Activated CD8-positive, alpha-beta memory T cell treated with anti-CD3 and anti-CD28 coated beads, Interleukin-2, amount 10 ng/mL, durations not matched to agents 7 days and 5 days (primary cell): ENCODE measurements around the gene PAGR1. TPM values are rescaled to one million over a fixed set of nuclear protein-coding genes. Genes with fewer than 3 reads are reported as not detected.
"Not testable (repeated sequence)": the region's sequence is repeated elsewhere in the genome, so short reads cannot be mapped to it uniquely, and the experiment has no call there.

Source experiments
- ATAC-seq: fragments of 150-1000 bp; cut with Tn5 transposase; one replicate; pipeline ENCODE4 v1.10.0; 2021; ENCODE audit warnings: moderate library complexity
- CTCF ChIA-PET: fragments of 350-600 bp; sonication (Branson Sonifier 250); formaldehyde crosslinking; loops from one replicate; lab custom pipeline; 2021; ENCODE audit warnings: antibody characterized with exemption; lab: Charles Lee
- DNase-seq: peaks from one replicate; pipeline ENCODE4 v3.0.0-alpha.2; 2020
- H3K27ac Mint-ChIP-seq: one replicate; pipeline ENCODE4 v1.8.0; 2021; ENCODE audit warnings: mild to moderate bottlenecking, mixed read lengths
- H3K27me3 Mint-ChIP-seq: one replicate; pipeline ENCODE4 v1.8.0; 2021; ENCODE audit warnings: mixed read lengths
- H3K36me3 Mint-ChIP-seq: one replicate; pipeline ENCODE4 v1.8.0; 2021; ENCODE audit warnings: mild to moderate bottlenecking, mixed read lengths
- H3K4me1 Mint-ChIP-seq: one replicate; pipeline ENCODE4 v1.8.0; 2021; ENCODE audit warnings: mixed read lengths
- H3K4me3 Mint-ChIP-seq: one replicate; pipeline ENCODE4 v1.8.0; 2021; ENCODE audit warnings: mild to moderate bottlenecking, moderate library complexity, mixed read lengths
- H3K9me3 Mint-ChIP-seq: one replicate; pipeline ENCODE4 v1.8.0; 2022; ENCODE audit warnings: low read depth, mixed read lengths
- total RNA-seq, 2 experiments: library from RNA; stranded (reverse); gene quantifications; one replicate each; pipeline ENCODE4 v1.2.3, GENCODE V29; 2021

The PAGR1 gene
- total RNA-seq, 2 experiments from 2014 or later = 34.3 to 35.2 TPM

DNA sequence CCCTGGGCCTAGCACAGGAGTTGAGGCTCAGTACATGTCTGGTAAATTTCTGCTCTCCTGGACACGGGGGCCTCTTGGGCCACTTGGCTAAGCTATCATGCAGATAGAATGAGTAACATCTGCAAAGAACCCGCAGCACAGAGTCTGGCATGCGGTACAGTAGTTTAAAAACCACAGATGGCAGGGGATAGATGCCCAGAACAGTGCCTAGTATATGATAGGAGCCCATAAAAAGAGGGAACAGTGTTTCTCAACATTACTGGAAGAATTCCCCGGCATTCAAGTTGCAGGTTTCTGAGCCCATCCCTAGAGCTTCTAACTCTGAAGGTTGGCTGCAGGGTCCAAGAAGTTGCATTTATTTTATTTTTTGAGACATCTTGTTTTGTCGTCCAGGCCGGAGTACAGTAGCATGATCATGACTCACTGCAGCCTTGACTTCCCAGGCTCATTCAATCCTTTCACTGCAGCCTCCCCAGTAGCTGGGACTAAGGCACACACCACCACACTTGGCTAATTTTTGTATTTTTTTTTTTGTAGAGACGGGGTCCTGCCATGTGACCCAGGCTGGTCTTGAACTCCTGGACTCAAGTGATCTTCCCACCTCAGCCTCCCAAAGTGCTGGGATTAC is 41.3 kb downstream of the PAGR1 start:
- H3K27me3 Mint-ChIP-seq = no peaks in the 10 kb centered on the region
- ATAC-seq = no peak
- no peaks in the 10 kb centered on the region for H3K9me3 Mint-ChIP-seq
- no peak for DNase-seq
- H3K4me1 Mint-ChIP-seq = peaks cover 12% of the 10 kb centered on the region
- CTCF ChIA-PET = interaction anchor here (0.8 kb wide), 1 partner anchor 9 kb away, joined by 3 read pairs; no protein-coding TSS in a partner anchor
- no peak overlapping the region for H3K4me3 Mint-ChIP-seq
- H3K27ac Mint-ChIP-seq = no peak overlapping the region
- peaks cover 10% of the 10 kb centered on the region for H3K36me3 Mint-ChIP-seq

DNA sequence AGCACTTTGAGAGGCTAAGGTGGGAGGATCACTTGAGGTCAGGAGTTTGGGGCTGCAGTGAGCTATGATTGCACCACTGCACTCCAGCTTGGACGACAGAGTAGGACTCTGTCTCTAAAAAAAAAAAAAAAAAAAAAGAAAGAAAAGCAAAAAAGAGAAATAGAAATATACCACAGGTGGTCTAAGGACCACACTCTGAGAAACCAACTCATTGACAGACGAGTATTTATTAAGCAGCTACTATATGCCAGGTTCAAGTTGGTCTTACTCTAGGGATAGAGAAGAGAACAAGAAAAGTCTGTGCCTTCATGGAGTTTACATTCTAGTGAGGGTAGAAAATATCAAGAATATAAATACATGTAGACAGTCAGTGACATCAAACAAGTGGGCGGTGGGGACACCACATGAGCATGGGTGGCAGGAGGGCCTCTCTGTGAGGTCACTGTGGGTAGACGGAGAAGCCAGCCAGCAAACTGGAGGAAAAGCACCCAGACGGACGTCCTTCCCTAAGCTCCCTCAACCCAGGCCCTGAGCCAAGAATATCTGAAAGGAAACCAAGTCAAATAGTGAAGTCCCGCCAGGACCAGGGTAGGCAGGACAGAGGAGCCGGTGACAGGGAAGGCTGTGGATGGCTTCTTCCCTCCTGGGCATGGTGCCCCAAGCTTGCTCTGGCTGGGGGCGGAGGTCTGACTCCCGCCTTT is 42.3 kb downstream of the PAGR1 start:
- peaks cover 13% of the 10 kb centered on the region for H3K36me3 Mint-ChIP-seq
- DNase-seq = no peak
- no peak overlapping the region for H3K27ac Mint-ChIP-seq
- no peak for ATAC-seq
- no peaks in the 10 kb centered on the region for H3K27me3 Mint-ChIP-seq
- H3K9me3 Mint-ChIP-seq = no peaks in the 10 kb centered on the region
- H3K4me1 Mint-ChIP-seq = peaks cover 15% of the 10 kb centered on the region
- no peak overlapping the region for H3K4me3 Mint-ChIP-seq
- CTCF ChIA-PET = interaction anchor here (0.7 kb wide), 1 partner anchor 9 kb away, joined by 3 read pairs; no protein-coding TSS in a partner anchor

DNA sequence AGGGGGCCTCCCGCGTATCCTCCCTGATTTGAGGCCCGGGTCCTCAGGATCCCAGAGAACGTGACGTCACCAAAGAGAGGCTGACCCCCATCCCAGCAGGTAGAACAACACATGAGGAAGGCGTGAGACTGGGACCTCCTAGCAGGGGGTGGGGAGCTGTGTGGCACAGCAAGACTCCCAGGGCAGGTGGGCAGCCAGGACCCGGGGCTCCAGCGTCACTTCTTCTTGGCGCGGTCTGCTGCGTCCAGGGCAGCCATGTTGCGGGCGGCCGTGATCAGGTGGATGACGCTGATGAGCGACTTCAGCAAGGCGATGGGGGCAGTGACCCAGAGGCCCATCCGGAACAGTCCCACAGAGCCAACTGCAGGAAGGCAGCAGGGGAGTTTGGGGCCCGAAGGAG is 43.0 kb downstream of the PAGR1 start:
- no peak overlapping the region for H3K27ac Mint-ChIP-seq
- H3K36me3 Mint-ChIP-seq = peaks cover 13% of the 10 kb centered on the region
- no peak for ATAC-seq
- no peak for DNase-seq
- H3K4me3 Mint-ChIP-seq = no peak overlapping the region
- no peaks in the 10 kb centered on the region for H3K9me3 Mint-ChIP-seq
- H3K4me1 Mint-ChIP-seq = peaks cover 19% of the 10 kb centered on the region
- no peaks in the 10 kb centered on the region for H3K27me3 Mint-ChIP-seq
- CTCF ChIA-PET = interaction anchor here (3.2 kb wide), 1 partner anchor 11 kb away, joined by 14 read pairs; no protein-coding TSS in a partner anchor

DNA sequence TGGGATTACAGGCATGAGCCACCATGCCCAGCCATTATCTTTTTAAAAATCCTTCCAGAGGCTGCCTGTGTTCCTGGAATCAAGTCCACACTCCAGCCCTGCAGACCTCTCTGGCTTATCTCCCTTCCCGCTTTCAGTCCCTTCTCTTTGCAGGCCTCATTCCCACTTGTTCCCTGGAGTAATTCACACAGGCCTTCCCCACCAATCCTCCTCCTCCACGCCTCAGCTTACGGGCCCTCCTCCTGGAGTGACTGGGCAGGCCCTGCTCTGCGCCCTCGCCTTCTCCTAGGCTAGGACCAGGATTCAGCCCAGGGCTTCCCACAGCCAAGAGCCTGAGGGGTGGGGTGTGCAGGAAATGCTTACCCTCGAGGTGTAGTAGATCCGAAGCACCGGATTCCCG is 44.3 kb downstream of the PAGR1 start:
- peaks cover 19% of the 10 kb centered on the region for H3K4me1 Mint-ChIP-seq
- H3K27me3 Mint-ChIP-seq = no peaks in the 10 kb centered on the region
- H3K9me3 Mint-ChIP-seq = no peaks in the 10 kb centered on the region
- no peak overlapping the region for H3K27ac Mint-ChIP-seq
- ATAC-seq = no peak
- CTCF ChIA-PET = interaction anchor here (1.0 to 3.2 kb wide), 3 partner anchors 9 to 169 kb away, joined by 3 to 14 read pairs (median 3); no protein-coding TSS in a partner anchor
- no peak overlapping the region for H3K4me3 Mint-ChIP-seq
- no peak for DNase-seq
- peaks cover 13% of the 10 kb centered on the region for H3K36me3 Mint-ChIP-seq

DNA sequence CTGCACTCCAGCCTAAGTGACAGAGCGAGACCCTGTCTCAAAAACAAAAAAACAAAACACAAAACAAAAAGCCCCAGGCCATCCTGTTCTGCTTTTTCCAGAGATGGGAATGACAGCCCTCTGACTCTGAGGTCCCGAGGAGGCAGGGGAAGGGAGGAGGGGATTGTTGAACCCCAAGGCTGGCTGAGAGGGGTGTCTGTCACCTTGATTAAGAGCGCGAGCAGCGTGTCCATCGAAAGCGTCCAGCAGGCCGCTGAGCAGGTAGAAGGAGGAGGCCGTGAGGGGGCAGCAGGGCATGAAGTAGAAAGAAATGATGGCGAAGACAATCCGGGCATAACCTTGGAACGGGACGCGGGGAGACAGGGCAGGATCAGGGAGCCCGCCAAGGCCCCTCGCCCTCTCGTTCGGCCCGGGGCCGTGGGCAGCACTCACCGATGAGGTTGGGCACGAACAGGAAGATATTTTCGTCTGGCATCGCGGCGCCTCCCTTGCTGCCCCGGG is 46.5 kb downstream of the PAGR1 start:
- Mint-ChIP-seq H3K27me3 (peaks cover 2% of the 10 kb centered on the region), H3K36me3 (peaks cover 13% of the 10 kb centered on the region), H3K4me3 (peak overlapping the region; percentile 99), H3K4me1 (peaks cover 19% of the 10 kb centered on the region), H3K9me3 (no peaks in the 10 kb centered on the region), H3K27ac (peak overlapping the region; percentile 98)
- DNase-seq = no peak
- peak; percentile 0 for ATAC-seq
- CTCF ChIA-PET = interaction anchor here (1.0 to 3.2 kb wide), 3 partner anchors 14 to 46 kb away, joined by 3 to 14 read pairs (median 8); no protein-coding TSS in a partner anchor

DNA sequence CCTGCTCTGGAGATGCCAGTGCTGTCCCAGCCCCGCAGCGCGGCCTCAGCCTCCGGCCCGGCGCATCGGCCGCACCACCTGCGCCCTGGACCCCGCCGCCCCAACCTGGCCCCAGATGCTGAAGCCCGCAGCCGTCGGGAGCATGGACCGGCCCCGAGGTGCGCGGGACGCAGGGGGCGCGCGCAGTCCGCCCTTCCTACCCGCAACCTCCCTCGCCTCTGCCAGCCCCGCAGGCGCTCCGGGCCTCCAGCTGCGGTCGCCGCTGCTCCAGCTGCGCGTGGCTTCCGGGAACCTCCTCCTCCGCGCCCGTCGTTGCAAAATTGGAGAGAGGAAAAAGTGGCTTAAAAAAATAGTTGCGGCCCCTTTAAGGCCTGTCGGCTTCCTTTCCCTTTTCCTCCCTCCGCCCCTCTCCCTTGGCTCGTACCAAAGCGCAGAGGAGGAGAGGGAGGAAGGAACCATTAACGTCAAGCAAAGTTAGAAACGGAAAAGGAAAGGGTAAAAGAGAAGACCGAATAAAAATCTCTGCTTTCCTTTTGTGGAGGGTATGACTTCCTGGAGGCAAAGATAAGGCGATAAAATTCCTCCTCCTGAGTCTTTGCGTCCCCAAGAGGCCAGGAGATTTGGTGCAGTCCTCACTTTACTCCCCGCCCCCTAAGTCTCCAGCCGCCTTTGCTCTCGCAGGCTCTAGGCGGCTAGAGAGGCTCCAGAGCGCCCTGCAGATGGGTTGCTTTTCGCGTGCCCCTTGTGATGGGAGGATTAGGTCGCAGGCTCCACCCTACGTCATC is 47.1 kb downstream of the PAGR1 start, which contains the start of gene CDIPT:
Gene CDIPT, minus strand, starts transcription at position 343 of the 785 bp plus-strand sequence. CDS start 369 bp downstream, outside the sequence.
- no peaks in the 10 kb centered on the region for H3K9me3 Mint-ChIP-seq
- ATAC-seq (peak; percentile 98), DNase-seq (peak; percentile 97)
- H3K27ac Mint-ChIP-seq = peak within 1 kb of the TSS; percentile 98
- CTCF ChIA-PET = interaction anchor here (0.7 to 1.5 kb wide), 8 partner anchors 8 to 169 kb away, joined by 3 to 8 read pairs (median 4); partner anchors contain the start of gene KCTD13
- H3K4me3 Mint-ChIP-seq = peak within 1 kb of the TSS; percentile 99
- H3K4me1 Mint-ChIP-seq = peaks cover 24% of the 10 kb centered on the region
- peaks cover 2% of the 10 kb centered on the region for H3K27me3 Mint-ChIP-seq
- H3K36me3 Mint-ChIP-seq = peaks cover 13% of the 10 kb centered on the region

DNA sequence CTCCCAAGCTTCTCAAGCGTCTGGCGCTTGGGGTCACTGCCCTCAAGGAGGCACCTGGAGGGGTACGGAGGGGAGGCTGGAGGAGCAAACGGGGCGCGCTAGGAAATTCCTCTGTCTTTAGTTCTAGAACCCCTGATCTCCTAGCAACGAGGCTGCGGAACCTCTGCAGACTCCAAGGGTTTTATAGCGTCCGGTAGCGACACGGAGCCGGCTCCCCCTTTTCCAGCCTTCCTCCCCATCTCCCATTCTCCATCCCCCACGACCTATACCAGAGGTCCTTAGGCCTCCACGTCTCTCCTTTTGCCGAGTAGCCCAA is 47.7 kb downstream of the PAGR1 start:
- CTCF ChIA-PET = interaction anchor here (0.7 to 1.5 kb wide), 8 partner anchors 9 to 168 kb away, joined by 3 to 8 read pairs (median 4); partner anchors contain the start of gene KCTD13
- no peak for DNase-seq
- Mint-ChIP-seq H3K27ac (peak overlapping the region; percentile 98), H3K27me3 (peaks cover 2% of the 10 kb centered on the region), H3K4me3 (peak overlapping the region; percentile 99), H3K4me1 (peaks cover 24% of the 10 kb centered on the region), H3K9me3 (no peaks in the 10 kb centered on the region), H3K36me3 (peaks cover 10% of the 10 kb centered on the region)
- ATAC-seq = no peak

DNA sequence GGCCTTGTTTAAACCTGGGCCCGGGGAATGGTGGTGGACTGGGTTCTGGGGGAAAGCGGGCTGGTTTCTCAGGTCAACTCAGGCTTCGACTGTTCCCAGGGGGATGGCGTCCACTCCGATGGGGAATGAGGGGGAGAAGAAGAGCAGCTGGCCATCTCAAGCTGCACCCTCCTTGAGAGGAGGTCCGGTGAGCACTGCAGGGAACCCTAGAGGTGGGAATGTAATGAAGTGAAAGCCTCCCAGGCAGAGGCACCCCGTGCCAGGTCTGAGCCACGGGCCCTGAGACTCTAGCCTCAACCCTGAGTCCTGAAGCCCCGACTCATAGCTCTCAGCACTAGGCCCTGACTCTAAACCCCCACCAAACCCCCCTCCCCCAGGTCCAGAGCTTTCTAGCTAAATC is 48.3 kb downstream of the PAGR1 start:
- DNase-seq (no peak), ATAC-seq (no peak)
- Mint-ChIP-seq H3K4me1 (peaks cover 24% of the 10 kb centered on the region), H3K27ac (no peak overlapping the region), H3K4me3 (no peak overlapping the region), H3K36me3 (peaks cover 9% of the 10 kb centered on the region), H3K9me3 (no peaks in the 10 kb centered on the region), H3K27me3 (peaks cover 2% of the 10 kb centered on the region)
- CTCF ChIA-PET = interaction anchor here (1.0 to 1.5 kb wide), 5 partner anchors 16 to 164 kb away, joined by 3 to 8 read pairs (median 4); partner anchors contain the start of gene KCTD13

DNA sequence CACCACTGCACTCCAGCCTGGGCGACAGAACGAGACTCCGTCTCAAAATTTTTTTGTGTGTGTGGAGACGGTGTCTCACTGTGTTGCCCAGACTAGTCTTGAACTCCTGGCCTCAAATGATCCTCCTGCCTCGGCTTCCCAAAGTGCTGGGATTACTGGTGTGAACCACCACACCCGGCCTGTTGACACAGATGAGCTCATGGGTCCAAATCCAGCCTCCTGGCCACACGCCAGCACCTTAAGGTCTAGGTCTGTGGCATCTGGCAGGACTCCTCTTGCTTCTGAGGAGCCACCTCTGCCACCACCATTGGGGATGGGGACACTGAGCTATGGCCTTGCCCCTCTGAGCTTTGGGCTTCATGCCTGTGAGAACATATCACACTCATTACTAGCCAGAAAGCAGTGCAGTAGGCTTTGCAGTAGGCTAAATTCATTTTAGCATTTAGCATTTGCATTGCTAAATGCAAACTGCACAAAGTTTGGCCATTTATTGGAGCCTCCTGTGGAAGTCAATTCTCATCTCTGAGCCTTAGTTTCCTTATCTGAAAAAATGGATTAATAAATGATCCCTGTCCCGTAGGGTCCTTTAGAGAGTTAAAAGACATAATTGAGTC is 52.6 kb downstream of the PAGR1 start:
- no peak for ATAC-seq
- H3K4me1 Mint-ChIP-seq = peaks cover 8% of the 10 kb centered on the region

DNA sequence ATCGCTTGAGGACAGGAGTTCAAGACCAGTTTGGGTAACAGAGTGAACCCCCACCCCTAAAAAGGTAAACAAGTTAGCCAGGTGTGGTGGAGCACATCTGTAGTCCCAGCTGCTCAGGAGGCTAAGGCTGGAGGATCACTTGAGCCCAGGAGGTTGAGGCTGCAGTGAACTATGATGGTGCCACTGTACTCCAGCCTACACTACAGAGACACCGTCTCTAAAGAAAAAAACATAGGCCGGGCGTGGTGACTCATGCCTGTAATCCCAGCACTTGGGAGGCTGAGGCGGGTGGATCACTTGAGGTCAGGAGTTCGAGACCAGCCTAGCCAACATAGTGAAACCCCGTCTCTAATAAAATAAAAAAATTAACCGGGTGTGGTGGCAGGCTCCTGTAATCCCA is 53.1 kb downstream of the PAGR1 start:
- DNase-seq, H3K4me1 Mint-ChIP-seq, ATAC-seq, H3K27ac Mint-ChIP-seq, H3K27me3 Mint-ChIP-seq, H3K4me3 Mint-ChIP-seq, H3K9me3 Mint-ChIP-seq, H3K36me3 Mint-ChIP-seq: not testable (repeated sequence)
- CTCF ChIA-PET = interaction anchor here (0.6 to 1.2 kb wide), 2 partner anchors 21 to 23 kb away, joined by 3 to 4 read pairs; no protein-coding TSS in a partner anchor

More for the DNA sequence above, 52.6 kb downstream of the PAGR1 start:
- no peaks in the 10 kb centered on the region for H3K9me3 Mint-ChIP-seq
- no peak overlapping the region for H3K27ac Mint-ChIP-seq
- H3K27me3 Mint-ChIP-seq = peaks cover 2% of the 10 kb centered on the region
- CTCF ChIA-PET = interaction anchor here (0.6 to 2.2 kb wide), 4 partner anchors 9 to 57 kb away, joined by 3 to 7 read pairs (median 4); partner anchors contain the start of gene KCTD13
- no peaks in the 10 kb centered on the region for H3K36me3 Mint-ChIP-seq
- no peak for DNase-seq
- no peak overlapping the region for H3K4me3 Mint-ChIP-seq
